GM13976 (cell line): ENCODE data around the gene UBALD1.

Experiments
- DNase-seq: peaks from one replicate; pipeline ENCODE4 v3.0.0; 2012; ENCODE audit warnings: low spot score
- CTCF ChIP-seq: IDR thresholded peaks from 2 replicates; pipeline ENCODE4 v1.5.1; 2012; ENCODE audit warnings: borderline replicate concordance, mild to moderate bottlenecking; ENCODE audit not compliant: insufficient read depth; ENCODE audit errors: extremely low read depth, missing control alignments, control extremely low read depth
- in situ Hi-C: fragments of 300-500 bp; cut with MboI; formaldehyde crosslinking; loops from one replicate; pipeline ENCODE4 v1.12.0; 2022; ENCODE audit warnings: low sequenced_read_pairs, mixed read lengths, inconsistent platforms; ENCODE audit not compliant: unreplicated experiment

UBALD1 gene

GRCh38 chr16:4656695-4657686, 42.3 kb upstream of the UBALD1 start:
- DNase-seq = no peak
- TF ChIP-seq CTCF = no peak
- in situ Hi-C loops = no loop called here

GRCh38 chr16:4656221-4656620, 41.5 kb upstream of the UBALD1 start:
- in situ Hi-C loops = no loop called here
- no peak for DNase-seq
- TF ChIP-seq CTCF = no peak

- in situ Hi-C loops = no loop called here
- no peak for DNase-seq
- TF ChIP-seq CTCF = no peak
Observed at GRCh38 chr16:4655801-4656200, 41.1 kb upstream of the UBALD1 start.

GRCh38 chr16:4654964-4655590, 40.4 kb upstream of the UBALD1 start:
- DNase-seq = no peak
- in situ Hi-C loops = no loop called here
- no peak for TF ChIP-seq CTCF

GRCh38 chr16:4654011-4654963, 39.6 kb upstream of the UBALD1 start:
- no peak for DNase-seq
- in situ Hi-C loops = no loop called here
- TF ChIP-seq CTCF = no peak

- DNase-seq = no peak
- TF ChIP-seq CTCF = no peak
- in situ Hi-C loops = no loop called here
Observed at GRCh38 chr16:4652561-4652960, 37.9 kb upstream of the UBALD1 start.
